ENCODE data around the gene MARCHF2.
"Not testable (repeated sequence)": the region's sequence is repeated elsewhere in the genome, so short reads cannot be mapped to it uniquely, and the experiment has no call there.

- TF ChIP-seq CTCF, POLR2A (IDR thresholded peaks at IDR 0.05): not testable (repeated sequence)
Measured at GRCh38 chr19:8385103-8385502, 28.0 kb upstream of the MARCHF2 start.

Data from lower leg skin (tissue), 3 donors.